Effector memory CD8-positive, alpha-beta T cell (primary cell): ENCODE measurements around the gene DNAJB13.

Experiments used
- ATAC-seq: fragments of 150-1000 bp; cut with Tn5 transposase; replicated peaks from 2 replicates; pipeline ENCODE4 v1.10.0; 2021; ENCODE audit warnings: mild to moderate bottlenecking, moderate library complexity
- DNase-seq, 3 experiments: peaks; one replicate each; pipeline ENCODE4 v3.0.0; 2021
- H3K27ac Mint-ChIP-seq, 2 donors: one replicate each; pipeline ENCODE4 v1.8.0; 2022; ENCODE audit warnings: mild to moderate bottlenecking in 2 of 2, mixed read lengths in 2 of 2, moderate library complexity in 2 of 2
- H3K27me3 Mint-ChIP-seq, 2 donors: one replicate each; pipeline ENCODE4 v1.8.0; 2022; ENCODE audit warnings: mixed read lengths in 2 of 2
- H3K36me3 Mint-ChIP-seq: one replicate; pipeline ENCODE4 v1.8.0; 2022; ENCODE audit warnings: mild to moderate bottlenecking, moderate library complexity, mixed read lengths; ENCODE audit not compliant: insufficient read depth
- H3K4me1 Mint-ChIP-seq, 2 donors: one replicate each; pipeline ENCODE4 v1.8.0; 2022; ENCODE audit warnings: low read depth in 2 of 2, mixed read lengths in 2 of 2
- H3K4me3 Mint-ChIP-seq, 2 donors: one replicate each; pipeline ENCODE4 v1.8.0; 2022; ENCODE audit warnings: mild to moderate bottlenecking in 2 of 2, mixed read lengths in 2 of 2, moderate library complexity in 2 of 2
- H3K9me3 Mint-ChIP-seq, 2 donors: one replicate each; pipeline ENCODE4 v1.8.0; 2022; ENCODE audit warnings: mixed read lengths in 2 of 2

Gene DNAJB13

DNA sequence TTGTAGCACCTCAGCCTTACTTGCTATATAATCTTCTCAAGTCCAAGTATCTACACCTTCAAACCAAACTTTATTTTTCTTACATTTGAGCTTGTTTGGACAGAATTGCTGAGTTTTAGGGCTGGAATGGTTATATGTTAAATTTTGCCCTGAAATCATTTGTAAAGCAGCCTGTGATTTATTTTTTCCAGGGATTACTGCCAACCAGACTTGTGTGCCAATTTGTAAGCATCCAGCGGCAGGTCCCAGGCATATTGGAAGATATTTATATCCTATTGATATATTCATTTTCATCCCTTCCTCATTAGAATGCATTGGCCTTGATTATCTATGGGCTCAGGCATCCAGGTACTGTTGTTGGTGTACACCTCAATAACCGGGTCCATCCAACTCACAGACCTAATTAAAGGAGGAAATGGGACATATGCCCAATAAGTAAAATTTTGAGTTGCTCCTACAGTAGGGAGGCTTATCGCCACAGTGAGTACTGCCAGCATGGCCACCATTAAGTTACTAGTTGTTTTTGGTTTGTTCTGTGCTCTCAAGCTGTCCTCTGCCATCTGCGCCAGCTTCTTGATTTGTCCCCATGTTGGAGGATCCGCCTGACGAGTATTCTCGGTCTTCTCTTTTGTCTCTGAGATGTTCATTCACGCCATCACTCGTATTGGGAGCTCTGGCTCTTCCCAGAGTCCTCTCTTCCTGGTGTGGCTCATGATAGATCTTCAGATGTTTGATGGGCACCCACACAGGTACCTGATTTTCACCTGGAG is 9.8 kb upstream of the DNAJB13 start:
- Mint-ChIP-seq H3K27ac (no peak overlapping the region), H3K36me3 (peaks cover 3% of the 10 kb centered on the region), H3K4me3 (no peak overlapping the region), H3K4me1 (no peaks in the 10 kb centered on the region), H3K9me3 (no peaks in the 10 kb centered on the region), H3K27me3 (no peaks in the 10 kb centered on the region)
- ATAC-seq (no peak), DNase-seq (no peak)

- Mint-ChIP-seq H3K36me3 (peaks cover 3% of the 10 kb centered on the region), H3K27ac (no peak overlapping the region), H3K9me3 (no peaks in the 10 kb centered on the region), H3K4me3 (no peak overlapping the region), H3K4me1 (no peaks in the 10 kb centered on the region), H3K27me3 (no peaks in the 10 kb centered on the region)
- no peak for ATAC-seq
- no peak for DNase-seq
These were observed 8.8 kb upstream of the DNAJB13 start for GRCh38 chr11:73942010-73942409.

- Mint-ChIP-seq H3K4me3 (no peak overlapping the region), H3K27ac (no peak overlapping the region), H3K27me3 (peaks cover 0 to 3% of the 10 kb centered on the region in 2 donors), H3K36me3 (peaks cover 3% of the 10 kb centered on the region), H3K9me3 (no peaks in the 10 kb centered on the region), H3K4me1 (no peaks in the 10 kb centered on the region)
- ATAC-seq (no peak), DNase-seq (no peak)
These were observed 6.7 kb upstream of the DNAJB13 start for GRCh38 chr11:73944085-73944484.

DNA sequence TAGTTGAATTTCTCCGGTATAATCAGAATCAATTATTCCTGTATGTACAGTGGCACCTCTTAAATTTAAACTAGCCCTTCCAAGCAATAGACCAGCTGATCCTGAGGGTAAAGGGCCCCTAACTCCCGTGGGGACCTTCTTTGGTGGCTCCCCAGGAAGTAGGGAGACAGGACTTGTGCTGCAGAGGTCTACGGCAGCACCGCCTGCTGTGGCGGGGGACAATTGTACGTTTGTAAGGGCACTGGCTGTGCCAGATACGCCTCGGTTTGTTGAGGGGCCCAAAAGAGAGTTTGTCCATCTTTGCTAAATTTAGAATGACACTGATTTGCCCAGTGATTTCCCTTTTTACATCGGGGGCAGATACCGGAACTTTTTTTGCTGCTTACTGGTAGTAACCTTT is 5.9 kb upstream of the DNAJB13 start:
- ATAC-seq, result no peak

GRCh38 chr11:73945396-73945795 is 5.4 kb upstream of the DNAJB13 start:
- H3K9me3 Mint-ChIP-seq, result no peaks in the 10 kb centered on the region
- DNase-seq, result no peak
- H3K4me3 Mint-ChIP-seq, result no peak overlapping the region
- no peak overlapping the region for H3K27ac Mint-ChIP-seq
- peaks cover 0 to 10% of the 10 kb centered on the region in 2 donors for H3K27me3 Mint-ChIP-seq
- no peak for ATAC-seq
- no peaks in the 10 kb centered on the region for H3K4me1 Mint-ChIP-seq
- peaks cover 6% of the 10 kb centered on the region for H3K36me3 Mint-ChIP-seq

More for the DNA sequence above, 5.9 kb upstream of the DNAJB13 start:
- no peak overlapping the region for H3K27ac Mint-ChIP-seq
- H3K27me3 Mint-ChIP-seq, result peaks cover 0 to 10% of the 10 kb centered on the region in 2 donors
- DNase-seq, result no peak
- no peaks in the 10 kb centered on the region for H3K9me3 Mint-ChIP-seq
- H3K4me3 Mint-ChIP-seq, result no peak overlapping the region
- H3K4me1 Mint-ChIP-seq, result no peaks in the 10 kb centered on the region
- peaks cover 6% of the 10 kb centered on the region for H3K36me3 Mint-ChIP-seq

DNA sequence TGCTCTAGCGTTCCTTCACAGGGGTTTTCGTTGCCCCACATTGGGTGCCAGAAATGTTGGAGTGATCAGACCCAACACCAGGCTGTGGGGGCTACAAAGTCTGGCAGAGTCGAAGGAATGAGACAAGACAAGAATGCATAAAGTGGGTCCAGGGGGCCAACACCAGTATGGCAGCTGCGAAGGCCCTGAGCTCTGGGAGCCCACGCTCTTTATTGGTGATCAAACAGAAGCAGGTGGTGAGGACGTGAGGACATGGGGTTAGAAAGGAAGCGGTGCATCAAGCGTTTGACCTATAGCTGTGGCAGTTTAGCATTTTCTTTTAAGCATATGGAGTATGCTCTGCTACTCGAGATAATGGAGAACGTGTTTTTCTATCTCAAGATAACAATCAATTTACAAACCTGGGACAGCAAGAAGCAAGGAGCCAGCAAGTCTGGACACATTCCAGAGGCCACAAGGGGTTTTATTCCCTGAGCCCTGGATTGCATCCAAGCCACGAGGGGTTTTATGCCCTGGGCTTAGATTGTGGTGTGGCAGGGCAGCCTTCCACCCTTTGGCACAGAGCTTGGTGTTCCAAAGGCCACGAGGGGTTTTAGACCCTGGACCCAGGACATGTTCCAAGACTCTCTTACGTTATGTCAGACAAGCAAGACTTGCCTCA is 3.9 kb upstream of the DNAJB13 start:
- DNase-seq (no peak), ATAC-seq (no peak)
- Mint-ChIP-seq H3K9me3 (no peaks in the 10 kb centered on the region), H3K4me1 (no peaks in the 10 kb centered on the region), H3K27ac (no peak overlapping the region), H3K4me3 (no peak overlapping the region), H3K27me3 (peaks cover 0 to 10% of the 10 kb centered on the region in 2 donors), H3K36me3 (peaks cover 6% of the 10 kb centered on the region)

DNA sequence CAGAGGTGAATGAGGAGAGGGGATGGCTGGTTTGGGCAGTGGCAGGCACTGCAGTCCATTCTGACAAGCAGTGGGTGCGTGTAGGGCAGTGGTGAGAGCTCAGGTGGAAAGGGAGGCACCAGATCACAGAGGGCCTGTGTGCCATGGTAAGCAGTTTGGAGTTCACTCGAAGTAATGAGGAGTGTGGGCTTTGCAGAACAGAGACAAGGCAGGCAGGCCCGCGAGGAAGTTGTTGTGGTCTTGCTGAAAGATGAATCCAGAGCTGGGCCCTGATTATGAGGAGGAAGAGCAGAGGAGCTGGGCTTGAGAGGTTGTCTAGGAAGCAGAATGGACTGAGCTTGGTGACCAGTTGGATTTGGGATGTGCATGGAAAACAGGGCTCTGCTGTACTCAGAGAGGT is 1.6 kb upstream of the DNAJB13 start:
- ATAC-seq, result no peak
- Mint-ChIP-seq H3K4me1 (no peaks in the 10 kb centered on the region), H3K9me3 (no peaks in the 10 kb centered on the region), H3K4me3 (no peak overlapping the region), H3K36me3 (peaks cover 6% of the 10 kb centered on the region), H3K27ac (no peak overlapping the region), H3K27me3 (peaks cover 0 to 10% of the 10 kb centered on the region in 2 donors)
- no peak for DNase-seq

DNA sequence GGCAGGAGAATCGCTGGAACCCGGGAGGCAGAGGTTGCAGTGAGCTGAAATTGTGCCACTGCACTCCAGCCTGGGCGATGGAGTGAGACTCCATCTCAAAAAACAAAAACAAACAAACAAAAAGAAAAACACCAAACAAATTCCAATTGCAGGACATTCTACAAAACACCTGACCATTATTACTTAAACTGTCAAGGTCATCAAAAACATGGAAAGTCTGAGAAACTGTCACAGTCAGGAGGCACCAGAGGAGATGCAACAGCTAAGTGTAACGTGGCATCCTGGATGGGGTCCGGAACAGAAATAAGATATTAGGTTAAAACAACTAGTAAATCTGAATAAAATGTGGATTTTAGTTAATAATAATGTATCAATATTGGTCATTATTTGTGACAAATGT is 914 bp upstream of the DNAJB13 start:
- no peak for ATAC-seq
- H3K4me3 Mint-ChIP-seq, result no peak overlapping the region
- DNase-seq, result no peak
- peaks cover 0 to 10% of the 10 kb centered on the region in 2 donors for H3K27me3 Mint-ChIP-seq
- H3K4me1 Mint-ChIP-seq, result no peaks in the 10 kb centered on the region
- no peaks in the 10 kb centered on the region for H3K9me3 Mint-ChIP-seq
- H3K36me3 Mint-ChIP-seq, result peaks cover 4% of the 10 kb centered on the region
- H3K27ac Mint-ChIP-seq, result no peak overlapping the region

- Mint-ChIP-seq H3K27ac (peak overlapping the region in 1 of 2 donors; percentile 49), H3K4me3 (no peak overlapping the region), H3K9me3 (no peaks in the 10 kb centered on the region), H3K36me3 (peaks cover 3% of the 10 kb centered on the region), H3K27me3 (peaks cover 11 to 22% of the 10 kb centered on the region in 2 donors), H3K4me1 (no peaks in the 10 kb centered on the region)
- DNase-seq, result no peak
- no peak for ATAC-seq
These were observed 971 bp downstream of the DNAJB13 start for GRCh38 chr11:73951797-73952196.

DNA sequence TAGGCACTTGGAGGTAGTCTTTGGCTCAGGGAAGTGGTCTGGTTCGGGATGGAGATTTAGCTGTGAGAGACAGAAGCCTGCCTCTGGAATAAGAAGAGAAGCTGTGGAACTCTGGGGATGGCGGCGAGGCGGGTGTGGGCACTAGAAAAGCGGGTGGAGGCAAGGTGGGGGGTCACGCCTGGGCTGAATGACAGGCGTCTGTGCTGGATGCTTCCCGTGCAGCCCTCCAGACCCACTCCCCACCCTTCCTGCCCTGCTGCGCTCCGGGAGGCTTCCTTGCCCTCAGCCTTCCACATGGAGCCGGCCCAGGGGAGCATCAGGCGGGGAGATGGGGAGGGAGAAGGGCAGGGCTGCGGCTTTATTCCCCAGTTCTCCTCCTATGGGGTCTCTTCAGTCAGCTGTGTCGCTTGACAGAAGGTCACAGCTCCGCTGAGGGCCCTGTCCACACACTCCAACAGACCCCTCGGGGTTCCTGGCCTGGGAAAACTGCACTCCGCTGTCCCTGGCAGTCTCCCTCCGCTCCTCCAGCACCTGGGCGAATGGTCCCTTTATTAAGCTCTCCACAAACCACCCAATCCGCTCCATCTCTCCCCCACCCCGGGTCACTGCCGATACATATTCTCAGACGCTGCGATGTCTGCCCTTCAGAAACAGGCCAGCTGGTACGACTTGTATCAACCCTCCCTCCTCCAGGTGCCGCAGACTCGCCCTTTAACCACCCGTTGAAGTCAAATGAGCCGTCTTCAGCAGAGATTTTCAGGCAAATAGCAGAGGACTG is 6.2 kb downstream of the DNAJB13 start:
- peaks cover 2 to 4% of the 10 kb centered on the region in 2 donors for H3K4me1 Mint-ChIP-seq

DNA sequence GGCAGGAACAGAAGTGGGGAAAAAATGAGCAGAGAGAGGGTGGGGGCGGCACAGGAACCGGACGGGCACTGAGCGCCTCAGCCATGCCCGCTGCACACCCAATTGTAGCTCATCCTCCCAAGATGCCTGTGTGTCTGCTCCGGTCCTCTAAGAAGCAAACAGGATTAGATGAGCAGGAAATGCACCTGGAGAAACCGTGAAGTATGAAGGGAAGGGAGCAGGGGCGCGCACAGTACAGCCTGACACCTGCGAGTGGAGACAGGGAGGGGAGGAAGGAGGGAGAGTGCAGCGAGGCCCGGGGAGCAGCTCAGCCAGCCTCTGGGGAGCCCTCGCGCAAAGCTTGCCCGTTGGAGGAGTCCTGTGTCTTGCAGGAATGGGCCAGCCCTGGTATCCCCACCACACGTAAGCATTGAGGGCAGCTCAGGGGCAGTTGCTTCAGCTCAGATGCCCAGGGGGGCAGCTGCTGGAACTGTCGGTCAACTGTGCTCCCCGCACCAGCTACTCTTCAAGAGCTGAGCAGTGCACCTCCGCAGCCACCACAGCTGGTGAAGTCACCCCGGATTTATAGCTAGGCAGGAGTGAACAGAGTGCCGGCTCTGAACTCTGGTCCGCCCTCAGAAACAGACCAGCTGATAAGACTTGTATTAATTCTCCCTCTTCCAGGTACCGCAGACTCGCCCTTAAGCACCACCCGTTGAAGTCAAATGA is 7.0 kb downstream of the DNAJB13 start:
- Mint-ChIP-seq H3K36me3 (no peaks in the 10 kb centered on the region), H3K27ac (no peak overlapping the region), H3K9me3 (no peaks in the 10 kb centered on the region), H3K4me3 (no peak overlapping the region), H3K27me3 (peaks cover 19 to 33% of the 10 kb centered on the region in 2 donors), H3K4me1 (peaks cover 2 to 4% of the 10 kb centered on the region in 2 donors)
- DNase-seq, result no peak
- ATAC-seq, result no peak

More for the DNA sequence above, 6.2 kb downstream of the DNAJB13 start:
- Mint-ChIP-seq H3K27ac (no peak overlapping the region), H3K4me3 (peak overlapping the region in 1 of 2 donors; percentile 2), H3K9me3 (no peaks in the 10 kb centered on the region), H3K36me3 (no peaks in the 10 kb centered on the region), H3K27me3 (peaks cover 19 to 33% of the 10 kb centered on the region in 2 donors)
- no peak for DNase-seq
- ATAC-seq, result no peak

DNA sequence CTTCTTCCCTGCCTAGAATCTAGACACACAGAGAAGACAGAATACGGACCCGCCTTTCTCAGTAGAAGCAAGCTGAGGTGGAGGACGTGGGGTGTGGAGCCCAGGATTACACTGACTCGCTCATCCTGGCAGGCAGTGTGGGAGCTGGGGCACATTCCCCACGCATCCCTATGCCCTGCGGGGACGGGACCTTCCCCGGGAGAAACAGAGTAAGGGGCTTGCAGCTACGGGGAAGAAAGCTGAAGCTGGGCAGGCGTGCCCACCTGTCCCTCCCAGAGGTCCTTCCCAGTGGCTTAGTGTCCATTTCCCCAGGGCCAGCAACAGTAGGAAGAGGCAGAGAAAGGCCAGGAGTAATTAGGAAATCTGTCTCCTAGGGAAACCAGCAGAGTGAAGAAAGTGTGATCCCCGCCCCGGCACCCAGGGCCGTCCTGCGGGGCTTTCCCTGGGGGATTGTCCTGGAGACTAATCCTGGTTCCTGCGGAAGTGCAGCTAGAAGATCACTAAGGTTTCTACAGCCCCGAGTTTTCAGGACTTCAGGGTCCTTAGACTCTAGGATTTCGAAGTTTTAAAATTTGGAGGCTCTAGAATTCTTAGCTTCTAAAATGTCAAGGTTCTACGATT is 7.8 kb downstream of the DNAJB13 start:
- no peak overlapping the region for H3K27ac Mint-ChIP-seq

GRCh38 chr11:73961321-73961720 is 10.5 kb downstream of the DNAJB13 start:
- no peak overlapping the region for H3K4me3 Mint-ChIP-seq
- no peaks in the 10 kb centered on the region for H3K36me3 Mint-ChIP-seq
- no peaks in the 10 kb centered on the region for H3K9me3 Mint-ChIP-seq
- ATAC-seq (no peak), DNase-seq (no peak)
- H3K4me1 Mint-ChIP-seq, result peaks cover 13 to 16% of the 10 kb centered on the region in 2 donors
- H3K27ac Mint-ChIP-seq, result no peak overlapping the region
- peaks cover 14 to 26% of the 10 kb centered on the region in 2 donors for H3K27me3 Mint-ChIP-seq

More for the DNA sequence above, 7.8 kb downstream of the DNAJB13 start:
- Mint-ChIP-seq H3K4me3 (no peak overlapping the region), H3K27me3 (peaks cover 19 to 33% of the 10 kb centered on the region in 2 donors), H3K36me3 (no peaks in the 10 kb centered on the region), H3K4me1 (peaks cover 2 to 4% of the 10 kb centered on the region in 2 donors), H3K9me3 (no peaks in the 10 kb centered on the region)
- DNase-seq (no peak), ATAC-seq (no peak)
